WTC11 (cell line): ENCODE measurements around the gene ITPR1. TPM values are rescaled to one million over a fixed set of nuclear protein-coding genes. Genes with fewer than 3 reads are reported as not detected.

Experiments
- ATAC-seq: fragments of 200-7000 bp; cut with Tn5 transposase; 2 replicates; pipeline ENCODE4 v1.10.0; 2021; ENCODE audit warnings: mild to moderate bottlenecking, moderate library complexity
- CTCF ChIA-PET: fragments of 300-600 bp; sonication (Branson Sonifier 250); formaldehyde crosslinking; loops from one replicate; lab custom pipeline; 2021; ENCODE audit warnings: antibody characterized with exemption; lab: Charles Lee
- POLR2A ChIA-PET: fragments of 350-600 bp; sonication (Branson Sonifier 250); formaldehyde crosslinking; loops from one replicate; lab custom pipeline; 2021; ENCODE audit warnings: antibody characterized with exemption; lab: Charles Lee
- DNase-seq: peaks from one replicate; pipeline ENCODE4 v3.0.0; 2021; ENCODE audit warnings: low spot score
- H3K27ac Mint-ChIP-seq: 2 replicates; pipeline ENCODE4 v1.8.0; 2021; ENCODE audit warnings: mixed read lengths
- H3K27me3 Mint-ChIP-seq: 2 replicates; pipeline ENCODE4 v1.8.0; 2021; ENCODE audit warnings: low read depth, mild to moderate bottlenecking, moderate library complexity, mixed read lengths
- H3K36me3 Mint-ChIP-seq: 2 replicates; pipeline ENCODE4 v1.8.0; 2021; ENCODE audit warnings: mixed read lengths
- H3K4me1 Mint-ChIP-seq: 2 replicates; pipeline ENCODE4 v1.8.0; 2022; ENCODE audit warnings: mixed read lengths
- H3K4me3 Mint-ChIP-seq: 2 replicates; pipeline ENCODE4 v1.8.0; 2021; ENCODE audit warnings: mild to moderate bottlenecking, moderate library complexity, mixed read lengths
- H3K9me3 Mint-ChIP-seq: 2 replicates; pipeline ENCODE4 v1.8.0; 2021; ENCODE audit warnings: mixed read lengths
- ATF1 ChIP-seq: sonication (generic); formaldehyde crosslinking; IDR thresholded peaks from 2 replicates; pipeline ENCODE4 v1.8.1; 2023; ENCODE audit warnings: mild to moderate bottlenecking, moderate library complexity, missing genetic modification reagents
- CREM ChIP-seq: sonication (generic); formaldehyde crosslinking; IDR thresholded peaks from 2 replicates; pipeline ENCODE4 v1.8.1; 2022; ENCODE audit warnings: mild to moderate bottlenecking, missing genetic modification reagents, moderate library complexity
- E2F1 ChIP-seq: sonication (generic); formaldehyde crosslinking; IDR thresholded peaks from 2 replicates; pipeline ENCODE4 v1.8.0; 2022; ENCODE audit warnings: mild to moderate bottlenecking, missing genetic modification reagents
- GABPB1 ChIP-seq: sonication (generic); formaldehyde crosslinking; IDR thresholded peaks from 2 replicates; pipeline ENCODE4 v1.8.1; 2023; ENCODE audit warnings: mild to moderate bottlenecking, missing genetic modification reagents
- HMGA2 ChIP-seq: fragments of 250-450 bp; sonication (Bioruptor Pico); IDR thresholded peaks from 2 replicates; pipeline ENCODE4 v1.4.0; 2021; ENCODE audit warnings: mild to moderate bottlenecking, moderate library complexity
- JUN ChIP-seq: sonication (generic); formaldehyde crosslinking; IDR thresholded peaks from 2 replicates; pipeline ENCODE4 v1.8.0; 2023; ENCODE audit warnings: mild to moderate bottlenecking, missing genetic modification reagents
- OVOL2 ChIP-seq: fragments of 250-450 bp; sonication (Bioruptor Pico); IDR thresholded peaks from 2 replicates; pipeline ENCODE4 v1.9.0; 2021; ENCODE audit warnings: mild to moderate bottlenecking, borderline replicate concordance
- SOX15 ChIP-seq: fragments of 250-450 bp; sonication (Bioruptor Pico); IDR thresholded peaks from 2 replicates; pipeline ENCODE4 v1.9.0; 2021; ENCODE audit warnings: mild to moderate bottlenecking
- SP1 ChIP-seq: sonication (generic); formaldehyde crosslinking; conservative IDR thresholded peaks from 2 replicates; pipeline ENCODE4 v1.8.1; 2022; ENCODE audit warnings: missing genetic modification reagents
- ZBTB21 ChIP-seq: sonication (generic); formaldehyde crosslinking; IDR thresholded peaks from 2 replicates; pipeline ENCODE4 v1.8.1; 2023; ENCODE audit warnings: mild to moderate bottlenecking, missing genetic modification reagents, borderline replicate concordance
- ZMAT4 ChIP-seq: fragments of 250-450 bp; sonication (Bioruptor Pico); IDR thresholded peaks from 2 replicates; pipeline ENCODE4 v1.9.0; 2021; ENCODE audit warnings: mild to moderate bottlenecking
- ZNF138 ChIP-seq: sonication (generic); formaldehyde crosslinking; conservative IDR thresholded peaks from 2 replicates; pipeline ENCODE4 v1.8.1; 2022; ENCODE audit warnings: mild to moderate bottlenecking, moderate library complexity, missing genetic modification reagents
- ZNF232 ChIP-seq: sonication (generic); formaldehyde crosslinking; IDR thresholded peaks from 2 replicates; pipeline ENCODE4 v1.8.0; 2022; ENCODE audit warnings: mild to moderate bottlenecking, missing genetic modification reagents
- ZNF263 ChIP-seq: sonication (generic); formaldehyde crosslinking; IDR thresholded peaks from 2 replicates; pipeline ENCODE4 v1.8.1; 2022; ENCODE audit warnings: low read depth, mild to moderate bottlenecking, moderate library complexity, missing genetic modification reagents
- total RNA-seq: library from RNA; stranded (reverse); gene quantifications from 3 replicates; pipeline ENCODE4 v1.2.3, GENCODE V29; 2021
- TF ChIP-seq, protein P1 (sequence below): sonication (generic); formaldehyde crosslinking; conservative IDR thresholded peaks from 2 replicates; pipeline ENCODE4 v1.8.1; 2022; ENCODE audit warnings: mild to moderate bottlenecking, missing genetic modification reagents
- TF ChIP-seq, protein P2 (sequence below): sonication (generic); formaldehyde crosslinking; IDR thresholded peaks from 2 replicates; pipeline ENCODE4 v1.8.0; 2023; ENCODE audit warnings: mild to moderate bottlenecking, missing genetic modification reagents
- TF ChIP-seq, protein P3 (sequence below): sonication (generic); formaldehyde crosslinking; IDR thresholded peaks from 2 replicates; pipeline ENCODE4 v1.8.0; 2022; ENCODE audit warnings: missing genetic modification reagents
- TF ChIP-seq, protein P4 (sequence below): sonication (generic); formaldehyde crosslinking; IDR thresholded peaks from 2 replicates; pipeline ENCODE4 v1.8.1; 2023; ENCODE audit warnings: mild to moderate bottlenecking, missing genetic modification reagents
- TF ChIP-seq, protein P5 (sequence below): sonication (generic); formaldehyde crosslinking; IDR thresholded peaks from 2 replicates; pipeline ENCODE4 v1.8.0; 2023; ENCODE audit warnings: missing genetic modification reagents
- TF ChIP-seq, protein P6 (sequence below): sonication (generic); formaldehyde crosslinking; IDR thresholded peaks from 2 replicates; pipeline ENCODE4 v1.8.1; 2022; ENCODE audit warnings: low read depth, mild to moderate bottlenecking, moderate library complexity, missing genetic modification reagents, borderline replicate concordance

Gene ITPR1
- total RNA-seq, 1 experiment from 2014 or later: 11.8 TPM

GRCh38 chr3:4458961-4459360, 34.2 kb upstream of the ITPR1 start:
- DNase-seq (no peak), ATAC-seq (no peak)
- TF ChIP-seq, protein P1, sequence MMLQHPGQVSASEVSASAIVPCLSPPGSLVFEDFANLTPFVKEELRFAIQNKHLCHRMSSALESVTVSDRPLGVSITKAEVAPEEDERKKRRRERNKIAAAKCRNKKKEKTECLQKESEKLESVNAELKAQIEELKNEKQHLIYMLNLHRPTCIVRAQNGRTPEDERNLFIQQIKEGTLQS: no peak
- TF ChIP-seq, protein P2, sequence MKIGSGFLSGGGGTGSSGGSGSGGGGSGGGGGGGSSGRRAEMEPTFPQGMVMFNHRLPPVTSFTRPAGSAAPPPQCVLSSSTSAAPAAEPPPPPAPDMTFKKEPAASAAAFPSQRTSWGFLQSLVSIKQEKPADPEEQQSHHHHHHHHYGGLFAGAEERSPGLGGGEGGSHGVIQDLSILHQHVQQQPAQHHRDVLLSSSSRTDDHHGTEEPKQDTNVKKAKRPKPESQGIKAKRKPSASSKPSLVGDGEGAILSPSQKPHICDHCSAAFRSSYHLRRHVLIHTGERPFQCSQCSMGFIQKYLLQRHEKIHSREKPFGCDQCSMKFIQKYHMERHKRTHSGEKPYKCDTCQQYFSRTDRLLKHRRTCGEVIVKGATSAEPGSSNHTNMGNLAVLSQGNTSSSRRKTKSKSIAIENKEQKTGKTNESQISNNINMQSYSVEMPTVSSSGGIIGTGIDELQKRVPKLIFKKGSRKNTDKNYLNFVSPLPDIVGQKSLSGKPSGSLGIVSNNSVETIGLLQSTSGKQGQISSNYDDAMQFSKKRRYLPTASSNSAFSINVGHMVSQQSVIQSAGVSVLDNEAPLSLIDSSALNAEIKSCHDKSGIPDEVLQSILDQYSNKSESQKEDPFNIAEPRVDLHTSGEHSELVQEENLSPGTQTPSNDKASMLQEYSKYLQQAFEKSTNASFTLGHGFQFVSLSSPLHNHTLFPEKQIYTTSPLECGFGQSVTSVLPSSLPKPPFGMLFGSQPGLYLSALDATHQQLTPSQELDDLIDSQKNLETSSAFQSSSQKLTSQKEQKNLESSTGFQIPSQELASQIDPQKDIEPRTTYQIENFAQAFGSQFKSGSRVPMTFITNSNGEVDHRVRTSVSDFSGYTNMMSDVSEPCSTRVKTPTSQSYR (CRISPR knock-in tag): no peak
- TF ChIP-seq E2F1 (CRISPR knock-in tag): no peak
- no peak for TF ChIP-seq HMGA2 (CRISPR knock-in tag)
- TF ChIP-seq ZNF232: no peak
- TF ChIP-seq JUN (CRISPR knock-in tag): no peak
- TF ChIP-seq ATF1 (CRISPR knock-in tag): no peak
- TF ChIP-seq, protein P3, sequence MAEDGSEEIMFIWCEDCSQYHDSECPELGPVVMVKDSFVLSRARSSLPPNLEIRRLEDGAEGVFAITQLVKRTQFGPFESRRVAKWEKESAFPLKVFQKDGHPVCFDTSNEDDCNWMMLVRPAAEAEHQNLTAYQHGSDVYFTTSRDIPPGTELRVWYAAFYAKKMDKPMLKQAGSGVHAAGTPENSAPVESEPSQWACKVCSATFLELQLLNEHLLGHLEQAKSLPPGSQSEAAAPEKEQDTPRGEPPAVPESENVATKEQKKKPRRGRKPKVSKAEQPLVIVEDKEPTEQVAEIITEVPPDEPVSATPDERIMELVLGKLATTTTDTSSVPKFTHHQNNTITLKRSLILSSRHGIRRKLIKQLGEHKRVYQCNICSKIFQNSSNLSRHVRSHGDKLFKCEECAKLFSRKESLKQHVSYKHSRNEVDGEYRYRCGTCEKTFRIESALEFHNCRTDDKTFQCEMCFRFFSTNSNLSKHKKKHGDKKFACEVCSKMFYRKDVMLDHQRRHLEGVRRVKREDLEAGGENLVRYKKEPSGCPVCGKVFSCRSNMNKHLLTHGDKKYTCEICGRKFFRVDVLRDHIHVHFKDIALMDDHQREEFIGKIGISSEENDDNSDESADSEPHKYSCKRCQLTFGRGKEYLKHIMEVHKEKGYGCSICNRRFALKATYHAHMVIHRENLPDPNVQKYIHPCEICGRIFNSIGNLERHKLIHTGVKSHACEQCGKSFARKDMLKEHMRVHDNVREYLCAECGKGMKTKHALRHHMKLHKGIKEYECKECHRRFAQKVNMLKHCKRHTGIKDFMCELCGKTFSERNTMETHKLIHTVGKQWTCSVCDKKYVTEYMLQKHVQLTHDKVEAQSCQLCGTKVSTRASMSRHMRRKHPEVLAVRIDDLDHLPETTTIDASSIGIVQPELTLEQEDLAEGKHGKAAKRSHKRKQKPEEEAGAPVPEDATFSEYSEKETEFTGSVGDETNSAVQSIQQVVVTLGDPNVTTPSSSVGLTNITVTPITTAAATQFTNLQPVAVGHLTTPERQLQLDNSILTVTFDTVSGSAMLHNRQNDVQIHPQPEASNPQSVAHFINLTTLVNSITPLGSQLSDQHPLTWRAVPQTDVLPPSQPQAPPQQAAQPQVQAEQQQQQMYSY: no peak
- TF ChIP-seq, protein P4, sequence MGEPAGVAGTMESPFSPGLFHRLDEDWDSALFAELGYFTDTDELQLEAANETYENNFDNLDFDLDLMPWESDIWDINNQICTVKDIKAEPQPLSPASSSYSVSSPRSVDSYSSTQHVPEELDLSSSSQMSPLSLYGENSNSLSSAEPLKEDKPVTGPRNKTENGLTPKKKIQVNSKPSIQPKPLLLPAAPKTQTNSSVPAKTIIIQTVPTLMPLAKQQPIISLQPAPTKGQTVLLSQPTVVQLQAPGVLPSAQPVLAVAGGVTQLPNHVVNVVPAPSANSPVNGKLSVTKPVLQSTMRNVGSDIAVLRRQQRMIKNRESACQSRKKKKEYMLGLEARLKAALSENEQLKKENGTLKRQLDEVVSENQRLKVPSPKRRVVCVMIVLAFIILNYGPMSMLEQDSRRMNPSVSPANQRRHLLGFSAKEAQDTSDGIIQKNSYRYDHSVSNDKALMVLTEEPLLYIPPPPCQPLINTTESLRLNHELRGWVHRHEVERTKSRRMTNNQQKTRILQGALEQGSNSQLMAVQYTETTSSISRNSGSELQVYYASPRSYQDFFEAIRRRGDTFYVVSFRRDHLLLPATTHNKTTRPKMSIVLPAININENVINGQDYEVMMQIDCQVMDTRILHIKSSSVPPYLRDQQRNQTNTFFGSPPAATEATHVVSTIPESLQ (CRISPR knock-in tag): no peak
- TF ChIP-seq ZBTB21: no peak
- TF ChIP-seq, protein P5, sequence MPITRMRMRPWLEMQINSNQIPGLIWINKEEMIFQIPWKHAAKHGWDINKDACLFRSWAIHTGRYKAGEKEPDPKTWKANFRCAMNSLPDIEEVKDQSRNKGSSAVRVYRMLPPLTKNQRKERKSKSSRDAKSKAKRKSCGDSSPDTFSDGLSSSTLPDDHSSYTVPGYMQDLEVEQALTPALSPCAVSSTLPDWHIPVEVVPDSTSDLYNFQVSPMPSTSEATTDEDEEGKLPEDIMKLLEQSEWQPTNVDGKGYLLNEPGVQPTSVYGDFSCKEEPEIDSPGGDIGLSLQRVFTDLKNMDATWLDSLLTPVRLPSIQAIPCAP (CRISPR knock-in tag): no peak
- TF ChIP-seq, protein P6, sequence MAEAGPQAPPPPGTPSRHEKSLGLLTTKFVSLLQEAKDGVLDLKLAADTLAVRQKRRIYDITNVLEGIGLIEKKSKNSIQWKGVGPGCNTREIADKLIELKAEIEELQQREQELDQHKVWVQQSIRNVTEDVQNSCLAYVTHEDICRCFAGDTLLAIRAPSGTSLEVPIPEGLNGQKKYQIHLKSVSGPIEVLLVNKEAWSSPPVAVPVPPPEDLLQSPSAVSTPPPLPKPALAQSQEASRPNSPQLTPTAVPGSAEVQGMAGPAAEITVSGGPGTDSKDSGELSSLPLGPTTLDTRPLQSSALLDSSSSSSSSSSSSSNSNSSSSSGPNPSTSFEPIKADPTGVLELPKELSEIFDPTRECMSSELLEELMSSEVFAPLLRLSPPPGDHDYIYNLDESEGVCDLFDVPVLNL (CRISPR knock-in tag): no peak
- TF ChIP-seq OVOL2: no peak
- Mint-ChIP-seq H3K9me3 (peaks cover 3% of the 10 kb centered on the region; the same call in 1 of the 2 replicates), H3K36me3 (no peaks in the 10 kb centered on the region), H3K27me3 (no peaks in the 10 kb centered on the region), H3K4me3 (no peak overlapping the region), H3K27ac (no peak overlapping the region), H3K4me1 (no peaks in the 10 kb centered on the region)
- ChIA-PET CTCF (no interaction called here), POLR2A (no interaction called here)

DNA sequence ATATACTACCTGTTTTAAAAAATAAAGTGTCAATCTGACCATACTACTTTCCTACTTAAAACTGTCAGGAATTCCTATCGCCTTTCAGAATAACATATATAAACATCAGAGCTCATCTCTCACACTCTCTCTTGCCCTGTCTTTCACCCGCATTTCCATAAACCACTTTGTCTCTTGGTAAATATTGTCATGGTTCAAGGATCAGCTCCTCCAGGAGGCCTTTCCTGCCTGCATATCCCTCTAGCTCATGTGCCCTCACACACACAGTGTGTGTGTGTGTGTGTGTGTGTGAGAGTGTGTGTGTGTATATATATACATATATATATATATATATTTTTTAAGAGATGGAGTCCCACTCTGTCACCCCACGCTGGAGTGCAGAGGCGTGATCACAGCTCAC, 32.8 kb upstream of the ITPR1 start:
- TF ChIP-seq ZMAT4 (CRISPR knock-in tag) (no peak), SOX15 (CRISPR knock-in tag) (no peak), ZNF138 (CRISPR knock-in tag) (no peak), CREM (CRISPR knock-in tag) (no peak), ZBTB21 (no peak), GABPB1 (no peak), SP1 (CRISPR knock-in tag) (no peak), ATF1 (CRISPR knock-in tag) (no peak), ZNF263 (CRISPR knock-in tag) (no peak)
- TF ChIP-seq, all 79 proteins: peak for 0
- peaks cover 3% of the 10 kb centered on the region; the same call in 1 of the 2 replicates for H3K9me3 Mint-ChIP-seq
- ATAC-seq: no peak
- POLR2A ChIA-PET: no interaction called here
- H3K27me3 Mint-ChIP-seq: no peaks in the 10 kb centered on the region
- no peaks in the 10 kb centered on the region for H3K4me1 Mint-ChIP-seq
- H3K27ac Mint-ChIP-seq: no peak overlapping the region
- H3K36me3 Mint-ChIP-seq: no peaks in the 10 kb centered on the region
- no peak overlapping the region for H3K4me3 Mint-ChIP-seq
- CTCF ChIA-PET: no interaction called here
- no peak for DNase-seq
